Heart right ventricle (tissue), 16 donors: Measurements from ENCODE around the gene ZCCHC24. TPM values are rescaled to one million over a fixed set of nuclear protein-coding genes. Genes with fewer than 3 reads are reported as not detected.

Source experiments
- ATAC-seq, 8 donors: fragments of 200-7000 bp; cut with Tn5 transposase; one replicate each; pipeline ENCODE4 v1.9.1; 2020; ENCODE audit warnings: mild to moderate bottlenecking in 8 of 8, moderate library complexity in 8 of 8, moderate number of reproducible peaks in 1 of 8
- DNase-seq, 2 donors: peaks; one replicate each; pipeline ENCODE4 v3.0.0-alpha.2; 2020
- H3K27ac ChIP-seq, 10 donors: fragments of 200-600 bp; sonication (generic) in 2 of 10; one replicate each; pipeline versions ENCODE4 v1.5.0 to v1.8.0; 2020 to 2022; ENCODE audit warnings: mild to moderate bottlenecking in 3 of 10
- H3K27me3 ChIP-seq, 7 donors: fragments of 200-600 bp; one replicate each; pipeline ENCODE4 v1.8.0; 2021 to 2022; ENCODE audit warnings: mild to moderate bottlenecking in 2 of 7
- H3K36me3 ChIP-seq, 9 donors: fragments of 200-600 bp; sonication (generic) in 1 of 9; one replicate each; pipeline versions ENCODE4 v1.5.0 to v1.8.0; 2020 to 2022; ENCODE audit warnings: mild to moderate bottlenecking in 2 of 9
- H3K4me1 ChIP-seq, 9 donors: fragments of 200-600 bp; sonication (generic) in 1 of 9; one replicate each; pipeline versions ENCODE4 v1.5.0 to v1.8.0; 2020 to 2022; ENCODE audit warnings: mild to moderate bottlenecking in 4 of 9
- H3K4me3 ChIP-seq, 10 donors: fragments of 200-600 bp; sonication (generic) in 2 of 10; one replicate each; pipeline versions ENCODE4 v1.5.0 to v1.8.0; 2020 to 2022; ENCODE audit warnings: mild to moderate bottlenecking in 7 of 10, moderate library complexity in 2 of 10
- H3K9me3 ChIP-seq, 11 donors: fragments of 200-600 bp in 10 of 11; sonication (generic) in 2 of 11; one replicate each; pipeline versions ENCODE4 v1.5.0 to v1.8.0; 2013 to 2022; ENCODE audit warnings: mild to moderate bottlenecking in 2 of 11, control low read depth in 1 of 11, moderate library complexity in 1 of 11
- WGBS, 2 donors: extraction: QIAGEN DNeasy Blood & Tissue Kit; methylation state at CpG; one replicate each; pipeline ENCODE4 v1.1.7; 2013; ENCODE audit warnings: inconsistent platforms in 1 of 2; 5-methylcytosine and 5-hydroxymethylcytosine counted together
- intact Hi-C, 10 donors: fragments of 100-400 bp; cut with DNase I; formaldehyde crosslinking; loops; one replicate each; pipeline versions ENCODE4 v1.11.1 to v1.14.2; 2022
- polyA plus RNA-seq, 2 donors: library from polyadenylated mRNA; stranded (reverse); fragments of 200-250 nt; gene quantifications; one replicate each; pipeline ENCODE4 v1.2.3, GENCODE V29; 2013
- total RNA-seq, 10 donors: library from RNA; stranded (reverse); fragmentation: NEBNext Ultra II Directional in 3 of 10; extraction: Animal tissue kit (Norgen Biotek cat#: 25700) in 3 of 10; gene quantifications; one replicate each; pipeline versions ENCODE4 v1.2.1 to v1.2.4, GENCODE V29; 2021 to 2023
- TF ChIP-seq, protein P1 (sequence below), 9 donors: fragments of 200-600 bp; sonication (generic) in 2 of 9; IDR thresholded peaks; one replicate each; pipeline versions ENCODE4 v1.5.0 to v1.8.0; 2021 to 2022; ENCODE audit warnings: antibody characterized with exemption in 9 of 9, mild to moderate bottlenecking in 5 of 9, moderate library complexity in 1 of 9
- donor health status: Arrhythmogenic right ventricular cardiomyopathy.
- donor health status: ischemic (EF 13 %, LVEDD 7.1; RV severe dilation, severe dysfunction).
- donor health status: healthy with polysubstance abuse.
- donor health status: DM: no; HTN: yes; CAD: no.
- donor health status: DM: no; HTN: no; CAD: no.
- donor health status: ischemic (EF 25% LVEDD 6.9; RV normal size, moderate dysfunction).
- donor health status: ischemic (EF 25% LVEDD 5.7; RV mildly dilated, moderate dysfunction).
- donor health status: healthy.
- donor health status: DM: yes; HTN: yes; CAD: no.
- donor health status: Ischemic cardiomyopathy.
- donor health status: ischemic (EF 35%, LVEDD 5.7; RV mildly dilated, moderate dysfunction).
- donor health status: nonischemic (EF 11% LVEDD 7.7; RV severe dilation, severe dysfunction).
- donor health status: DM: yes; HTN: yes; CAD: no.
- donor health status: PGD.
- donor health status: ischemic (EF 29% LVEDD 5.4; RV normal size, mild dysfunction).
- donor health status: nonischemic (EF 23%, LVEDD 6.1; RV moderate dilation, normal function).

Gene ZCCHC24
- total and polyA plus RNA-seq, 12 donors = 19.3 to 59.0 (median 45.9) TPM

- TF ChIP-seq, protein P1, sequence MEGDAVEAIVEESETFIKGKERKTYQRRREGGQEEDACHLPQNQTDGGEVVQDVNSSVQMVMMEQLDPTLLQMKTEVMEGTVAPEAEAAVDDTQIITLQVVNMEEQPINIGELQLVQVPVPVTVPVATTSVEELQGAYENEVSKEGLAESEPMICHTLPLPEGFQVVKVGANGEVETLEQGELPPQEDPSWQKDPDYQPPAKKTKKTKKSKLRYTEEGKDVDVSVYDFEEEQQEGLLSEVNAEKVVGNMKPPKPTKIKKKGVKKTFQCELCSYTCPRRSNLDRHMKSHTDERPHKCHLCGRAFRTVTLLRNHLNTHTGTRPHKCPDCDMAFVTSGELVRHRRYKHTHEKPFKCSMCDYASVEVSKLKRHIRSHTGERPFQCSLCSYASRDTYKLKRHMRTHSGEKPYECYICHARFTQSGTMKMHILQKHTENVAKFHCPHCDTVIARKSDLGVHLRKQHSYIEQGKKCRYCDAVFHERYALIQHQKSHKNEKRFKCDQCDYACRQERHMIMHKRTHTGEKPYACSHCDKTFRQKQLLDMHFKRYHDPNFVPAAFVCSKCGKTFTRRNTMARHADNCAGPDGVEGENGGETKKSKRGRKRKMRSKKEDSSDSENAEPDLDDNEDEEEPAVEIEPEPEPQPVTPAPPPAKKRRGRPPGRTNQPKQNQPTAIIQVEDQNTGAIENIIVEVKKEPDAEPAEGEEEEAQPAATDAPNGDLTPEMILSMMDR (IDR thresholded peaks at IDR 0.05) = no peak
- WGBS, 2 donors = 51 to 53% methylated on average over 11 of the region's 11 CpGs
- no peaks in the 10 kb centered on the region for H3K9me3 ChIP-seq
- ATAC-seq = peak; percentile 40 to 89 (median 65)
- H3K4me3 ChIP-seq = no peak overlapping the region
- no peak for DNase-seq
- H3K36me3 ChIP-seq = peaks cover 0 to 58% (median 13%) of the 10 kb centered on the region in 9 donors
- peak overlapping the region in 8 of 10 donors; percentile 47 to 72 (median 61) for H3K27ac ChIP-seq
- intact Hi-C loops = no loop called here
- H3K27me3 ChIP-seq = no peaks in the 10 kb centered on the region
- H3K4me1 ChIP-seq = peaks cover 12 to 62% (median 40%) of the 10 kb centered on the region in 9 donors
Measured at GRCh38 chr10:79424221-79425073, 21.0 kb downstream of the ZCCHC24 start.

GRCh38 chr10:79422178-79422892 lies 23.1 kb downstream of the ZCCHC24 start:
- Histone ChIP-seq H3K27ac (peak overlapping the region in 8 of 10 donors; percentile 19 to 78 (median 56)), H3K27me3 (no peaks in the 10 kb centered on the region), H3K4me3 (no peak overlapping the region), H3K4me1 (peaks cover 13 to 83% (median 40%) of the 10 kb centered on the region in 9 donors), H3K9me3 (no peaks in the 10 kb centered on the region), H3K36me3 (peaks cover 0 to 61% (median 5%) of the 10 kb centered on the region in 9 donors)
- intact Hi-C loops = no loop called here
- TF ChIP-seq, protein P1 (IDR thresholded peaks at IDR 0.05) = no peak
- DNase-seq = peak in 1 of 2 donors; percentile 59
- 60 to 67% methylated on average over 9 of the region's 9 CpGs for WGBS, 2 donors
- peak in 4 of 8 donors; percentile 8 to 44 (median 39) for ATAC-seq

DNA sequence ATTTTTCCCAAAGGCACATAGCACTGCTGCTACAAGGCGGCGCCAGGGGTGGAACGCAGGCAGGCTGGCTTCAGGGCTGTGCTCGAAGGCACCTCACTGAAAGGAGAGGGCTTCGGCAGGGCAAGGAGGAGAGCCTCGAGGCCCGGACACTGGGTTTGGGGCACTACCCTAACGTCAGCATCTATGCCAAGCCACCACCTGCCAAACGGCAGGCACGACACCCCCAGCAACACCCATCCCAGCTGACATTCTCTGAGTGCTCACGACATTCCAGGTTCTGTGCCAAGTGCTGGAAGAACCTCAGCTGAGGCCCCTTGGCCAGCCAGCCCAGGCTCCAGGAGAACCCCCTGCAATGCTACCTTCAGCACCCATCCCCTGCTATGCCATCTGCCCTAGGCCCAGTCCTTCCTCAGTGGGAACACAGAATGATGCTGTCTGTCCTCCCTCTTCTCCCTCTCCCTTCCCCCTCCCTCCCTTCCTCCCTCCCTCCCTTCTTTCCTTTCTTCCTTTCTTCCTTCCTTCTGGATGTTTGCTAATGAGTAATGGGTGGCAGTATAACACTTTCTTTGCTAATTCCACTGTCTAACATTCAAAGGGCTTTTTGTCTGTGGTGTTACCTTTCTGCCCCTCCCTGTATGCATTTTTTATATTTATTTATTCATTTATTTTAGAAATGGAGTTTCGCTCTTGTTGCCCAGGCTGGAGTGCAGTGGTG lies 24.3 kb downstream of the ZCCHC24 start:
- peak in 6 of 8 donors; percentile 4 to 44 (median 38) for ATAC-seq
- H3K4me3 ChIP-seq = no peak overlapping the region
- TF ChIP-seq, protein P1 (IDR thresholded peaks at IDR 0.05) = no peak
- no peak for DNase-seq
- H3K27ac ChIP-seq = peak overlapping the region in 6 of 10 donors; percentile 7 to 78 (median 36)
- H3K4me1 ChIP-seq = peaks cover 13 to 84% (median 40%) of the 10 kb centered on the region in 9 donors
- no peaks in the 10 kb centered on the region for H3K27me3 ChIP-seq
- intact Hi-C loops = no loop called here
- peaks cover 0 to 65% (median 9%) of the 10 kb centered on the region in 9 donors for H3K36me3 ChIP-seq
- WGBS, 2 donors = 59 to 65% methylated on average over 12 of the region's 12 CpGs
- no peaks in the 10 kb centered on the region for H3K9me3 ChIP-seq
